Activated naive CD8-positive, alpha-beta T cell (primary cell): ENCODE results near the gene AP3B1.

Experiments used
- H3K27ac Mint-ChIP-seq: one replicate; pipeline ENCODE4 v1.8.0; 2021; ENCODE audit warnings: mixed read lengths
- H3K27me3 Mint-ChIP-seq: one replicate; pipeline ENCODE4 v1.8.0; 2021; ENCODE audit warnings: mixed read lengths
- H3K36me3 Mint-ChIP-seq: one replicate; pipeline ENCODE4 v1.8.0; 2021; ENCODE audit warnings: mixed read lengths
- H3K4me1 Mint-ChIP-seq: one replicate; pipeline ENCODE4 v1.8.0; 2021; ENCODE audit warnings: low read depth, mixed read lengths
- H3K4me3 Mint-ChIP-seq: one replicate; pipeline ENCODE4 v1.8.0; 2021; ENCODE audit warnings: mild to moderate bottlenecking, mixed read lengths
- H3K9me3 Mint-ChIP-seq: one replicate; pipeline ENCODE4 v1.8.0; 2021; ENCODE audit warnings: low read depth, mixed read lengths

Gene AP3B1

GRCh38 chr5:78242001-78242400, 52.5 kb downstream of the AP3B1 start:
- Mint-ChIP-seq H3K4me1 (peaks cover 7% of the 10 kb centered on the region), H3K27ac (no peak overlapping the region), H3K27me3 (no peaks in the 10 kb centered on the region), H3K9me3 (no peaks in the 10 kb centered on the region), H3K36me3 (peaks cover 16% of the 10 kb centered on the region), H3K4me3 (no peak overlapping the region)

- H3K4me1 Mint-ChIP-seq = peaks cover 12% of the 10 kb centered on the region
- H3K27me3 Mint-ChIP-seq = no peaks in the 10 kb centered on the region
- H3K27ac Mint-ChIP-seq = no peak overlapping the region
- no peaks in the 10 kb centered on the region for H3K9me3 Mint-ChIP-seq
- peaks cover 16% of the 10 kb centered on the region for H3K36me3 Mint-ChIP-seq
- no peak overlapping the region for H3K4me3 Mint-ChIP-seq
Observed at GRCh38 chr5:78237911-78238310, 56.6 kb downstream of the AP3B1 start.

- peaks cover 14% of the 10 kb centered on the region for H3K4me1 Mint-ChIP-seq
- H3K27ac Mint-ChIP-seq = no peak overlapping the region
- H3K27me3 Mint-ChIP-seq = no peaks in the 10 kb centered on the region
- no peak overlapping the region for H3K4me3 Mint-ChIP-seq
- H3K9me3 Mint-ChIP-seq = no peaks in the 10 kb centered on the region
- peaks cover 16% of the 10 kb centered on the region for H3K36me3 Mint-ChIP-seq
Observed at GRCh38 chr5:78236046-78236445, 58.5 kb downstream of the AP3B1 start.

DNA sequence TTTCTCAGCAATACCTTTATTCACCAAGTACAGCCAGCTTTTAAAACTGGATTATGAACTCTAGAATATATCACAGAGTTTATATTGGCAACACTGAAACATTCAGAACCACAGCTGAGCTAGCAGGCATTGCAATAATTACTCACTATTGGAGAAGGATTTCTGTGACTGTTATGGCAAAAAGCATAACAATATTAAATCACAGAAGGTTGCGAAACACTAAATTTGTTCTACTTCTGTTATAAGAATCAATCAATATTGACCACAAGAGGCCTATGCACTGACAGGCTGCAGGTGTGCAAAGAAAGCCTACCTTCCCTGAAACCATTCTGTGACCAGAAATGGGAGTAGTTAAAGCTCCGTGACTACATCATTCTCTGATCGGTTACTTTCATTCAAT, 59.2 kb downstream of the AP3B1 start:
- no peaks in the 10 kb centered on the region for H3K9me3 Mint-ChIP-seq
- peaks cover 18% of the 10 kb centered on the region for H3K36me3 Mint-ChIP-seq
- no peak overlapping the region for H3K27ac Mint-ChIP-seq
- no peaks in the 10 kb centered on the region for H3K27me3 Mint-ChIP-seq
- H3K4me1 Mint-ChIP-seq = peaks cover 14% of the 10 kb centered on the region
- no peak overlapping the region for H3K4me3 Mint-ChIP-seq

GRCh38 chr5:78234804-78235203, 59.7 kb downstream of the AP3B1 start:
- peaks cover 12% of the 10 kb centered on the region for H3K4me1 Mint-ChIP-seq

DNA sequence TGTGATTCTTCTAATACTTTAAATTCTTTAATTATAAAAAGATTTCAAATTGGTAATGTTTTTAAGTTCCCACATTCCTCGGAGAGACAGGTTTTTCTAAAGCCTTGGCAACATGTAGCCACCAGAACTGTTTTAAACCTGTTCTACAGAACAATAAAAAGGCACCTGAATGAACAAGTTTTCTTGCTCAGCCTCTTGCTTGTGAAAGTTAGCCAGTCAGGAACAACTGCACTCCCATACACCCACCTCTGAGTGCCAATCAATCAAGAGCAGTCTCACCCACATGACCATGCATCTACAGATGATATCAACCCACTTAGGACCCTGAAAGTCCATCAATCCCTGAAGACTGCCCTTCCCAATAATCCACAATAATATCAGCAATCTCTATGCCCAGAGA, 62.3 kb downstream of the AP3B1 start:
- Mint-ChIP-seq H3K27me3 (no peaks in the 10 kb centered on the region), H3K27ac (no peak overlapping the region), H3K36me3 (peaks cover 9% of the 10 kb centered on the region), H3K4me1 (peaks cover 11% of the 10 kb centered on the region), H3K4me3 (no peak overlapping the region), H3K9me3 (no peaks in the 10 kb centered on the region)

More at GRCh38 chr5:78234804-78235203, 59.7 kb downstream of the AP3B1 start:
- peaks cover 15% of the 10 kb centered on the region for H3K36me3 Mint-ChIP-seq
- no peaks in the 10 kb centered on the region for H3K9me3 Mint-ChIP-seq
- H3K27ac Mint-ChIP-seq = no peak overlapping the region
- no peaks in the 10 kb centered on the region for H3K27me3 Mint-ChIP-seq
- H3K4me3 Mint-ChIP-seq = no peak overlapping the region

DNA sequence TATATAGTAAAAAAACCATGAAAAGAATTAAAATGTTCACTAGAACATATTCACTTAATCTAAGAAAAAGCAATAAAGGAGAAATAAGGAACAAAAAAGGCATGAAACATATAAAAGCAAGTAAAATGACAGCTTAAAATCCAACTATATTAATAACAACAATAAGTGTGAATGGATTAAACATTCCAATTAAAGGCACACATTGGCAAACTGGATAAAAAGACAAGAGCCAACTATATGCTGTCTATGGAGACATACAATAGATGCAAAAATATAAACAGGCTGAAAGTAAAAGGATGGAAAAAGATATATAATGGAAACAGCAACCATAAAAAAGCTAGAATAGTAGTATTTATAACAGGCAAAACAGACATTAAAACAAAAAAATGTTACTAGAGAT, 70.1 kb downstream of the AP3B1 start:
- Mint-ChIP-seq H3K4me1 (no peaks in the 10 kb centered on the region), H3K36me3 (peaks cover 32% of the 10 kb centered on the region), H3K9me3 (no peaks in the 10 kb centered on the region), H3K4me3 (no peak overlapping the region), H3K27me3 (no peaks in the 10 kb centered on the region), H3K27ac (no peak overlapping the region)

DNA sequence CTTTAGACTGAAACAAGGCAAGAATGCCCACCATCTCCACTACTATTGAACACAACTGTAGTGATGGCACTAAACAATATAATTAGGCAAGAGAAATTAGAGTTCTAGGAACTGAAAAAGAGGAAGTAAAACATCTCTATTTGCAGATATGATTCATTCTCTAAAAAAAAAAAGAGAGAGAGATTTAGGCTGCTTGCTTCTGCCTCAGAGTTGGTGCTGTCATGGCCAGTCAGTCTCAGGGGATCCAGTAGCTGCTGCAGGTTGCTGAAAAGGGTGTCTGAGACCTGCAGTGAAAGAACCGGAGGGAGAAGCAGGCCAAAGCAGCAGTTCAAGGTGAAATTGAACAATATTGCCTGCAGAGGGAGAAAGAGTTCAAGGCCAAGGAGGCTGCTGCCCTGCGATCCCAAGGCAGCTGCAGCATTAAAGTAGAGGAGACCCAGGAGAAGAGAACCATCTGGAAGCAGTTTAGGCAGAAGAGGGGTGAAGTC, 72.5 kb downstream of the AP3B1 start:
- no peaks in the 10 kb centered on the region for H3K27me3 Mint-ChIP-seq
- peaks cover 32% of the 10 kb centered on the region for H3K36me3 Mint-ChIP-seq
- H3K9me3 Mint-ChIP-seq = no peaks in the 10 kb centered on the region
- no peak overlapping the region for H3K27ac Mint-ChIP-seq
- H3K4me3 Mint-ChIP-seq = no peak overlapping the region
- no peaks in the 10 kb centered on the region for H3K4me1 Mint-ChIP-seq

- no peaks in the 10 kb centered on the region for H3K9me3 Mint-ChIP-seq
- H3K4me1 Mint-ChIP-seq = no peaks in the 10 kb centered on the region
- peaks cover 32% of the 10 kb centered on the region for H3K36me3 Mint-ChIP-seq
- no peaks in the 10 kb centered on the region for H3K27me3 Mint-ChIP-seq
- H3K27ac Mint-ChIP-seq = no peak overlapping the region
- no peak overlapping the region for H3K4me3 Mint-ChIP-seq
Observed at GRCh38 chr5:78221467-78221866, 73.0 kb downstream of the AP3B1 start.

DNA sequence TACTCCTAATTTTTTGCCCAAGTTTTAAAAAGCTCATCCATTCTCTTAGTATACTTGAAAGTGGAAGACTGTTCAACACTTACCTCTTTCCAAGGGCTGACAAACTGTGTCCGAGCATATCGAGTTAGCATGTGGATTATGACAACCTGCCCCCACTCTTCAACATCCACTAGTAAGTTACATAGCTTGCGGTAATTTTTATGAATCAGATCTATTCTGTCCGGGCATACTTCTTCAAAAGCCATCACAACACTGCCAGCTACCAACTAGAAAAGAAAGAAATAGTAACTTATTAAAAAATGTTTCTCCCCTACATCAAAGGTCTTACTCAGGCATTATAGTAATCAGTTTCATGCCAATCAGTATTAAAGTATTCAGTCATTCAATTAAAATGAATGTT, 78.5 kb downstream of the AP3B1 start:
- Mint-ChIP-seq H3K27ac (no peak overlapping the region), H3K4me1 (no peaks in the 10 kb centered on the region), H3K4me3 (no peak overlapping the region), H3K27me3 (no peaks in the 10 kb centered on the region), H3K9me3 (no peaks in the 10 kb centered on the region), H3K36me3 (peaks cover 19% of the 10 kb centered on the region)

DNA sequence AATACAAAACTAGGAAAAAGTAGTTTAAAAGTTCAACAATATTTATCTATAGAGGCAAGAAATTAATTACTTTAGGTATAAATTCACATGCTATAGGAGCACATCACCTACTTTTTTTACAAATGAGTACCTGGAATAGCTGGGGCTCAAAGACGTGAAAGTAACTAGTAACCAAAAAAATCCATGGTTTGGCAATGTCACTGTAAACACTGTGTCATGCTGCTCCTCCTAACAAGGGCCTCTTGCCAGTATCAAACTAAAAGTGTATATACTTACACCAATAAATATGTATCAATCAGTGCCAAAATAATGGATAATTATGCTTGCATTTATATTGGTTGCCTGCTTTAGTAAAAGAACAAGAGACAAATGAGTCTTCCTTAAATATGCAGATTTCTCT, 78.9 kb downstream of the AP3B1 start:
- Mint-ChIP-seq H3K4me1 (no peaks in the 10 kb centered on the region), H3K27ac (no peak overlapping the region), H3K4me3 (no peak overlapping the region), H3K27me3 (no peaks in the 10 kb centered on the region), H3K9me3 (no peaks in the 10 kb centered on the region), H3K36me3 (peaks cover 19% of the 10 kb centered on the region)

- H3K27ac Mint-ChIP-seq = no peak overlapping the region
- no peaks in the 10 kb centered on the region for H3K27me3 Mint-ChIP-seq
- peaks cover 16% of the 10 kb centered on the region for H3K36me3 Mint-ChIP-seq
- no peak overlapping the region for H3K4me3 Mint-ChIP-seq
- H3K9me3 Mint-ChIP-seq = no peaks in the 10 kb centered on the region
- no peaks in the 10 kb centered on the region for H3K4me1 Mint-ChIP-seq
Observed at GRCh38 chr5:78213799-78214198, 80.7 kb downstream of the AP3B1 start.

GRCh38 chr5:78211052-78211451, 83.4 kb downstream of the AP3B1 start:
- peaks cover 17% of the 10 kb centered on the region for H3K36me3 Mint-ChIP-seq
- no peaks in the 10 kb centered on the region for H3K9me3 Mint-ChIP-seq
- H3K4me3 Mint-ChIP-seq = no peak overlapping the region
- no peaks in the 10 kb centered on the region for H3K27me3 Mint-ChIP-seq
- no peaks in the 10 kb centered on the region for H3K4me1 Mint-ChIP-seq
- no peak overlapping the region for H3K27ac Mint-ChIP-seq

- no peaks in the 10 kb centered on the region for H3K27me3 Mint-ChIP-seq
- H3K4me1 Mint-ChIP-seq = peaks cover 5% of the 10 kb centered on the region
- peaks cover 37% of the 10 kb centered on the region for H3K36me3 Mint-ChIP-seq
- H3K27ac Mint-ChIP-seq = no peak overlapping the region
- H3K4me3 Mint-ChIP-seq = no peak overlapping the region
- no peaks in the 10 kb centered on the region for H3K9me3 Mint-ChIP-seq
Observed at GRCh38 chr5:78204241-78204640, 90.3 kb downstream of the AP3B1 start.

DNA sequence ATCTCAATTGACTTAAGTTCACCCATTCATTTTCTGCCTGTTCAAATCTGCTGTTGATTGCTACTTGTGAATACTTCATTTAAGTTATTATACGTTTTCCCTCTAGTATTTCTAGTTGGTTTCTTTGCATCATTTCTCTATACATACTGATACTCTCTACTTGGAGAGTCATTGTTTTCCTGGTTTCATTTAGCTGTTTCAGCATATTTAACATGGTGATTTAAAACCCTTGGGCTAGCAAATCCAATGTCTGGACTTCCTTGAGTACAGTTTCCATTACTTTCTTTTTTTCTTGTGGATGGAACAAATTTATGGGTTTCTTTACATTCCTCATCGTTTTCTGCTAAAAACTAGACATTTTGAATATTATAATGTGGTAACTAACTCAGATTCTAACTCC, 90.7 kb downstream of the AP3B1 start:
- Mint-ChIP-seq H3K36me3 (peaks cover 40% of the 10 kb centered on the region), H3K27ac (no peak overlapping the region)

DNA sequence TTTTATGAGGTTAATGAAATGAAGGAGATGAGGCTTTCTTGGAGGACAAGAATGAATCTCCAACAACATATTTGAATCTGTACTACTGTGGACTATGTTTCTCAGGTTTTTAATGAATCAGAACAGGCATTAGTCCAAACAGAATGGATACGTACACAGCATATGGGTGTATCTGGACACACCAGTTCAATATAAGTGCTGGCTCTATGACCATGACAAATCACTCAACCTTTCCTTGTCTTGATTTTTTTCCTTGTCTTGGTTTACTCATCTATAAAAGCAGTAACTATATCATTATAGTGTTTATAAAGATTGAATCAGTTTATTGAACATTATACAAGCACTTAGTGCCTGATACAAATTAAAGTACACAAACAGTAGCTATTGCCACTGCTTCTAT, 104.1 kb downstream of the AP3B1 start:
- H3K4me3 Mint-ChIP-seq = no peak overlapping the region
- H3K9me3 Mint-ChIP-seq = peaks cover 4% of the 10 kb centered on the region
- no peaks in the 10 kb centered on the region for H3K27me3 Mint-ChIP-seq
- H3K27ac Mint-ChIP-seq = no peak overlapping the region
- peaks cover 2% of the 10 kb centered on the region for H3K4me1 Mint-ChIP-seq
- H3K36me3 Mint-ChIP-seq = peaks cover 20% of the 10 kb centered on the region

More for the DNA sequence above, 90.7 kb downstream of the AP3B1 start:
- no peaks in the 10 kb centered on the region for H3K9me3 Mint-ChIP-seq
- no peak overlapping the region for H3K4me3 Mint-ChIP-seq
- no peaks in the 10 kb centered on the region for H3K27me3 Mint-ChIP-seq
- H3K4me1 Mint-ChIP-seq = peaks cover 5% of the 10 kb centered on the region
